ENCODE data around the gene HS2ST1.

The HS2ST1 gene

DNA sequence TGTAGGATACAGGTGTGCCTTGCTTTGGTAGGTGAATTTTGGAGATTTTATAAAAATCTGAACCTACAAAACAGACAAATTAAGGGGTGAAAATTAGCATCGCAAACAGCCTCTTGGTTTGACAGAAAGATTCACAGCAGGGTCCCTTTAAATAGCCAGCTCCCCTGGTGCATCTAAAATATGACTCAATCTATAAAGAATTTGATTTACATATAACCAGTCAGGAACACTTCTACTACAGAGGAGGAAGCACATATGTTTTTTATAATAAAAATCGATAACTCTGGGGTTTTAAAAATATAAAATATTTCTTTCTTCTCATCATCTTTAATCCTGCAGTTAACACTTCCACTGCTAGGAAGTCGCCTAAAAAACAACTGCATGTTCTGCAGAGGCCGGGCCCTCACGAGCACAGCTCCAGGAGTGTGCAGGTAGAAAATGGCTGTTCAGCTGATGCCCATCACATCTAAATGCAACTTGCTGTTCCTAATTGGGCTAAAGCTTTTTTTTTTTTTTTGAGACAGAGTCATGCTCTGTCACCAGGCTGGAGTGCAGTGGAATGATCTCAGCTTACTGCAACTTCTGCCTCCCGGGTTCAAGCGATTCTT, 203.4 kb downstream of the HS2ST1 start:
- no peak for DNase-seq

DNA sequence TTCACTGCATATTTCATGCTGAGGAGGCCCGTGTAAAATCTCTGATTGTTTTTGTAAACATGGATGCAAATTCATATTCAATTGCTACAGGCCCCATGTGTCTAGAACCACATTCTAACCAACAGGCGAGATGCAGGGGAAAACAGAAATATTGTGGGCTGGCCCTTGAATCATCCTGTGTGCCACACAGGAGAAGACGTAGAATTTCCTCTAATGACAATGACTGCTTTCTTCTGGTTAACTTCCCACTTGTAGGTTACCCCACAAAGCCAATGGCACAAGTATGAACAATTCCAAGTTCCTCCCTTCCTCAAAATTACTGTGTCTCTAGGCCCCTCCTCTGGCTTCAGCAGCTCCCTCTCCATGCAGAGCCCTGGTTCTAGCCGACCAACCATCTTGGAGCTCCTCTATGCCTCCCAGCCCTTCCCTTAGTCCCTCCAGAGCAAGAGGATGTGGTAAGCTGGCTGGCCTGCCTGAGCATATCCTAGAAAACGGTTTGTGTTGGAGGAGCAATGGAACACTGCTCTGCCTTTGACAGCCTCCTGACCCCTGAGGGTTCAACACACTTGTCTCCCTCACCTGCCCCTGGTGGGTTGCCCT, 205.2 kb downstream of the HS2ST1 start:
- no peak for DNase-seq

DNA sequence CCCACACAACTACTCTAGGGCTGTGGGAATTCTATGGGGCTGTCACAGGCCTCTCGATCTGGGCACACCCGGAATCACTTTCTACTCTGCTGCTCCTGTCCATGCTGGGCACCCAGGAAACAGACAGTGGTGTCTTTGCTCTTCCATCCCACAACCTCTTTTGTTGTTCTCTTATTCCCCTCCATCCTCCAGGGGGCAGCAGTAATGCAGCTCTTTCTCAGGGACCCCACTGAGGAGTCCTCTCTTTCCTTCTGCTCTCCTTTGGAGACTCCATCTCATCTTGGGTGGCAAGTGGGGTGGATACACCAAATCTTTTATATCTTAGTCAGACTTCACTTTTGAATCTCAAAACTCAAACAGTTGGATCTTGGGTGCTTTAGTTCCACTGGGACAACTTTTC, 206.3 kb downstream of the HS2ST1 start:
- no peak for DNase-seq

DNA sequence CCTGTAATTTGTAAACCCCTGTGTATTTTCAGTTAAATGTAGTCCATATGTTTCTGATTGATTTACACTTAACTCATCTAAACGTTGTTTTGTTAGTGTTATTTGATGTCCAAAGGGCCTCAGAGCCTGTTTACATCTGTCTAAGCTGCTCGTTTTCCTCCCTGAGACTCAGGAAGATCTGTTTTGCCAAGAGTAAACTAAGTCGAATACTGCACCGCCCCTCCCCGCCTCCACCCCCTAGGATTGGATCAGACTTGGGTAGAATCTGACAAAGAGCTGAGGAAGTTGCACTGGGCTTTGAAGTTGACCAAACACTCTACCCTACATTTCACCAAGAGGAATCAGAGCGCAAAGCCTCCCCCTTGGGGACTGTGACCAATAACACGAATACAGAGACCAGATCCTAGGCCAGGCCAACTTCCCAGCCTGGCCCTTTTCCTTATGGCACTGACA, 207.3 kb downstream of the HS2ST1 start:
- no peak for DNase-seq

DNA sequence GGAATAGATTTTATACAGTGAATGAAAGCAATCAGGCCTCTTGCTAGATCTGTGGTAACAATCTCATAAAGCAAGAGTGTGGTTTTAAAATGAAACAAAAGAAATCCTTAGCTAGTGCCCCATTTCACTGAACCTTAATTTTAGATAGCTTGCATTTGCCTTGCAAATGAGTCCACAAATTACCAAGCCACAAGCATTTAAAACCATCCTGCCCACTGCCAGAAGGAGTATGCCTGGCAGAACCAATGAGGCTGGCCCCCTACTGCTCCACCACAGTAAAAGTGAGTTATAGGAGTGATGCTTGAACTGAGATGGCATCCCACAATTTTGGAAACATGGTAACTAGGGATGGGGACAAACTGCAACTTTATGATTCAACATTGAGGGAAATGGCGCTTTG, 207.8 kb downstream of the HS2ST1 start:
- no peak for DNase-seq

DNA sequence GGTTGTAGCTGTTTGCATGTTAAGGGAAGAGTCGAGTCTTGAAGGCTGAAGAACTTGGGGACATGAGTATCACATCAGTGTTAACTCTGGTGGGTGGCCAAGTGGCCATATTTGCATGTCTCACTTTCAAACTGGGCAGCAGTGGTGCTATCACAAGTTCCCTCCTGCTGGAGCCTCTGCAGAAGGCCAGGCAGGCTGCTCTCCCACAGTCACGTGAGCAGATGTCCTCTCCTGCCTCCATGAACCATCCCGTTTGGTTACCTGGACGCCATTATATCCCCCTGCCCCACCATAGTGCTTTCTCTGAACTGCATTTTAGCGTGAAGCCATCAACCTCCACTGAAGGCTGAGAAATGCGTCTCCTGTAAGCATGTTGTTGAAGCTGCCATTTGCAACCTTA, 209.2 kb downstream of the HS2ST1 start:
- no peak for DNase-seq

DNA sequence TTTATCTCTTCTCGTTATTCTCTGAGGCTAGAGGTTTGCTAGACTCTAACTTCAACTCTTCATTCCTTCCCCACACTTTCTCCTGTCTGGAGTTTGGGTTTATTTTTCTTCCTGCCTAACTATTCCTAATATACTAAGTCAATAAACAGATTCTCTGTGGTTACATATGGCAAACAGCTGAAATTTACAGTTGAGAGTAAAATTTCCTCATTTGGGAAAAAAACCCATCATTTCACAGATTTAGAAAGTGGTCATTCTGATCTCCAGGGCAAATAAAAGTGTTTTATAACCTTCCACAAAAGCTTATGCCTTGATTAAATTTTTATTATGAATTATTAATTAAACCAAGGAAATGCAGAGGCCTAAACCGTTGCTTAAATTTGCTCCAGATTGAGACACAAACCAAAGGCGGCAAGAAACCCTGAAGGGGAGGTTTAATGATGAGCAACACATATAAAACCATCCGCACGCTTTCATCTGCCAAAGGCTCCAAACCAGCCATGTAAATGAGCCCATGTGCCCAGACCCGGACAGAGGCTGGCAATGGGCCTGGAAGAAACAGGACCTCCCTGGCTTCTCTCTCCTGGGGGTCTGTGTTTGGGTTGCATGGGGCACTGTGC, 212.6 kb downstream of the HS2ST1 start:
- no peak for DNase-seq

DNA sequence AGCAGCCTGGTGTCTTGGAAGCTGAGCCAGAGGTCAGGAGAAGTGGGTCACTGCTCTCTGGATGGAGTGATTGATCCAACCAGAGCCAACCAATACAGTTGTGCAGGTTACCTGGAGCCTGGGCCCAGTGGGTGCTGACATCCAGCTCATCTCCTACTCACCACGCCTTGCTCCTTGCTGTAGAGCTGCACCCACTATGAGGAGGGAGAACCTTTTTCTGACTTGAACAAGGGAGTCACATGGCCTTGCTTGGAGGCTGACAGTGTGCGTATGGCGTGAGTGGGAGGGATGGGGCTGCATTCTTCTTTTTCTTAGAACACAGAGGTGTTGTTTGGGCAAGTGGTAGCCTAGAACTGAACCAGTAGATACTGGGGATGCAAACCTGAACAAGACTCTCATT, 213.1 kb downstream of the HS2ST1 start:
- no peak for DNase-seq

DNA sequence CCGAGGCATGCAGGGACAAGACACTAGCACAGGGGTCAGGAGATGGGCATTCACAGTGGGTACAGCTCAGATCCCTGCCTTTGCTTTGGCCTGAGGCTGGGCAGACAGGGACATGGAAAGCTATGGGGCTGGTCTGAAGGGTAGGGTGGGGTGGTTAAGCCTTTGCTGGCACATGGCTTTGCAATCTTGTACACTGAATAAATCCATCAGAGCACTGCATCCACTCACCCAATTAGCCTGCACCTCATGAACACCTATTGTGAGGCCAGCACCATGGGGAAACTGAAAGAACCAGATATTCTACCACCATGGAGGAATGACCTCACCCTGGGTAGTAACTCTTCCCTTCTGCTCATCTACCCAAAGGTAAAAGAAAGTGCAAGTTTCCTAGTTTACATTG, 214.6 kb downstream of the HS2ST1 start:
- DNase-seq: no peak

DNA sequence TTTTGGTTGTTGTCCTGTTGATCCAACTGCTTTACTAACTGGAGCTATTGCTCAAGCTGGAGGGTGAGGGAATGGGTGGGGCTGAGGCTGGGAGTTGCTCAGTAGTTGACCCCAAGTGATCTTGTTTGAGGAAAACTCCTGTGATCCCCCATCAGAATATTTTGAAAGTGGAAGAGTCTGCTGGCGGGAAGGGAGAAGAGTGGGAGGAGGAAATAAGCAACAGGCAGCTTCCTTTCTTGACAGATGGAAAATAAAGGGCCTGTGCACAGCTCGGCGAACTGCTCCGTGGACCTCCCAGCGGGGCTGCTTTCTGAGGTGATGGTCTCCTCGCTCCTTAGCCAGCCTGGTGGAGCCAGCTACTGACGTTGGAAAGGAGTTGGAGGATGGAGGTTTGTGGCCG, 215.2 kb downstream of the HS2ST1 start:
- DNase-seq: no peak

DNA sequence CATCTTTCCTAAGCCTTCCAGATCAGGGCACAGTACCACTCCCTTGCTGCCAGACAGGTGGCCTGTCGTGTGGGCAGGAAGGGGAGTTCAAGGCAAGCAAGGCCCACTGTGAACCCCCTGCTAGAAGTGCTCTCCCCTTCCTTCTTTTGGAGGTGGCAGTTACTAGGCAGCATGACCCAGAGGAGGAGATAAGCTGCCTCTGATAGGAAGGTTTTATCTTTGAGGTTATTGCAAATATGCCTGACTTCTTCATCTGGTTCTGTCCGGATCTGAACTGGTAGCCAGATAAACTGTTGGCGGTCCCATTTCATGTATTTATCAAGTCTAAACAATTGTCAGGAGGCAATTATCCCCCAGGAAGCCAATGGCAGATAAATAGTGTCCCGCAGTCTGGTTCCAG, 216.0 kb downstream of the HS2ST1 start:
- no peak for DNase-seq

DNA sequence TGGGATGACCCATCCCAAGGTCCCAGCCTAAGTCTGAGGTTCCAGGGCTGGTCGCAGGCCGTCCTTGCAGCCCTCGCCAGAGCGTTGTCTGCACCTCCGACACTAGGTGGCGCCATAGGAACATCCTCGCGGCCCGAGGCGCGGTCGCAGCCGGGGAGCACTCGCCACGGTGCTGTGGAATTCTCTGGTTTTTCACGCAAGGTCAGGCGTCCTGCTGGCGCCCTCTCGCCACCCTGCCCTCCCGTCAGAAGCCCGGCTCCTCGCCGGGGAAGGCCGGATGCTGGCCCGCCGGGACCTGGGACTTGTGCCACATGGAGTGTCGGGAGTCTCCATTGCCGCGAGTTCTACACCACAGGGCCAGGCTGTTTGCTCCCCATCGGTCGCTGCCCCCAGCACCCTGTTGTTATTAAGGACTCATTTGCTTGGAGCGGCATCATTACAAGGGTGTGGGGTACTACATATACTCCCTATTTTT, 217.4 kb downstream of the HS2ST1 start:
- DNase-seq: no peak

DNA sequence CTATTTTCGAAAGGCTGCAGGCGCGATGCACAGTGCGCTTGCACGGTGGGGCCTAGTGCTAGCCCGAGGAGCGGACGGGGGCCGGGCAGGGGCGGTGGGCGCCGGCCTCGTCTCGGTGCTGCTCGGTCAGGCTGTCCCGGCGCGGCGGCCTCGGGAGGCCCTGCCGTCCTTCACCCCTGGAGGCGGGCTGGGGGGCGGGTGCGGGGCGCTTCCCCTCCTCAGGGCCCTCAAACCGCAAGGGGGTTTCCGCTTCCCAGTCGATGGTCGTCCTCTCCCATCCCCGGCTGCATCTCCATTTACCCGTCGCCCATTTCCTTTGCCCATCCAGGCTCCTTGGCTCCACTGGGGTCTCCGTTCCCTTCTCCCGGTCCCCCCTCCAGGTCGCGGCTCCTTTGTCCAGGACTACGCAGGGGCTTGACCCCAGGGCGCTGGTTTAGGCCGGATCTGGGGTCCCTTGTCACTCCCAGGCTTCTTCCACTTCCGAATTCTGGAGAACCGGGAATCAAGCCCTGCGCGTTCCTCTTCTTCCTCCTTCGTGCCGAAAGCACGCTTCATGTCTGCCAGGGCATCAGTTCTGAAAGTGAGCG, 217.9 kb downstream of the HS2ST1 start:
- DNase-seq: no peak

DNA sequence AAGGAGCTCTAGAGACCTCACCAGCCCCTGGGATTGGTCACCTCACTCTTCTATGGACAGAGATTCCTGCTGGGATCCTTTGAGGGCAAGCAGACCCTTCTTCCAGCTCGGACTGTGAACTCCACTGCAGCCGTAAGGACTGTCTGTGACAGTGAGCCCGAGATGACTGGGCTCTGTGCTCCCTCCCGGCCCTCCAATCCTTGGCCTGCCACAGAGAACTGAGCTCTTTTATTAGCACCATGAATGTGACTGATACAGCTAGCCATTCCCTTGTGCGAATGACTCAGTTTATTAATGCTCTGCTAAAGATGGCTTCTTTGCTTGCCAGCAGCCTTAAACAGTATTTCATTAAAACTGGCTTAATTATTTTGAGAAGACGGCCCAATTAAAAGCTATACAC, 219.6 kb downstream of the HS2ST1 start:
- no peak for DNase-seq

DNA sequence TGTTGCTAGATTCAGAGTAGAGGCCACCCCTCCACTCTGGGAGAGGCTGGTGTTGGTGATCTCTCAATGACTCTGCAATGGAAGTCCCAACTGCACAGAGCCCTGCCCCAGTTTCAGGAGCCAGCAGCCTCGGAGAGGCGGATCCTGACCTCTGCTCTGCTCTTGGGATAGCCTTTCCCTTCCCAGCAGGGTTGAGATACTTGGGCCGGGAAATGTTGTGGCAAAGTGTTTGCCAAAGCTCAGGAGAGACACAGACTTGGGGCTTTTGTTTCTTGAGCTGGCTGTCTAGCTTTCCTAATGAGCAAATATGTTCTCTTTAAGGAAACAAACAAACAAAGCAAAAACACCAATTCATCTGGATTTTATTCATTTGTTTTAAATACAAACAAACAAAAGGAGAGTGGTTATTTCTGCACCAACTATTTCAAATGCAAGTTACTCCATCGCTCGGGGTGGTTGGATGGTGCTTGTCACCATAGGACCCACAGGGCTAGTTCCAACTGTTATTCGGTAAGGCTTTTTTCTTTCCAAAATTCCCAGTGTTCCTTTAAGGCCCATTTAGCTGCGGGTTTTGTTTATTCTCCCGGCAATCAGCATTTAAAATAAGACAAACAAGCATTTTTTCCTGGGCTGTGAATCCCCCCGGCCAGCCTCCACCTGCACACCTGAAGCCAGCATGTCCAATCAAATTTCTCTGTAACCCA, 220.3 kb downstream of the HS2ST1 start:
- DNase-seq: no peak

DNA sequence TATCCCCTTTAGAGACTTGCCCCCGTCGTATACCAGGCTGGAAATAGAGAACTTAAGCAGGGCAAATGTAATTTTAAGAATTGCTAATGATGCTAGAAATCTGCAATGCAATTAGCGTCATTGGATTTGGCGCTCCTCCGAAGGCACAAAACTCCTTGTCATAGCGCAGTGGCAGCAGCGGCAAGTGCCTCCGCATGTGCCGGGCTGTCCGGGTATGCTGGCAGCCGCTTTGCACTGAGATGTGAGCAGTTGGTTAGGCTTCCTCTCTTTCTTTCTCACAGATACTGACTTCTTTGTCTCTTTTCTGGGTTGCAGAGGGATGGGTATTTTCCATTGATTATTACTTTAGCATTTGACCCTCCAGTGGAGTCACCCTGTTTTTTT, 220.9 kb downstream of the HS2ST1 start:
- no peak for DNase-seq

DNA sequence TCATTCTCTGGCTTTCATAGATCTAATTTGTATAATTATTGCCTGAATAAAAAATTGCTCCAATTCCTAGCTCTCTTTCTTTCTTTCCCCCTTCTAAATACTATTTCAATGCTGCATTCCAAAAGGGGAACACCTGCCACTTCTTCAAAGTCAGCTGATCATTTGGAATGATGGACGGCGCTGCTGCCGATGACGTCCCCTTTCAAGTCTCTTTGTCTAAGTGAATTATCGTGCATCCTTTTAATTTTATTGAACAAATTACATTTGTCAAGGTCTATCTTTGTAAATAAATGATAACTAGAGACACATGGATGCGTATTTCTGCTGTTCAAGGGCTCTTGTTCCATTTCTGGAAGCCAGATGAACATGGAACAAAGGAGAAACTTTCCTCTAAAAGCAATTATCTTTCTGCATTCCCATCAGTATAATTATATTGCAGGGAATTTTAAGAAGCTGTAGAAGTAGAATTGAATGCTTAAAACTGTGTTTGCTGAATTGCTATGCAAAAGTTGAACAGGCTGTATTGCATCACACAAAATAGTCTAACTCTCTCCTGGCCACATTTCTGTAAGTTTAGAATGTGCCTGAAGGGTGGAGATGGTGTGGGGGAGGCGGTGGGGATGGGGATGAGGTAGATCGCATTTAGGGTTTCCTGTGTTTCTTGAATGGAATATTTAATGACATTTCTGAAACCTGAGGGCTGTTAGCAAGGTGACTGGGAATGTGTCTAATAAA, 222.3 kb downstream of the HS2ST1 start:
- no peak for DNase-seq

DNA sequence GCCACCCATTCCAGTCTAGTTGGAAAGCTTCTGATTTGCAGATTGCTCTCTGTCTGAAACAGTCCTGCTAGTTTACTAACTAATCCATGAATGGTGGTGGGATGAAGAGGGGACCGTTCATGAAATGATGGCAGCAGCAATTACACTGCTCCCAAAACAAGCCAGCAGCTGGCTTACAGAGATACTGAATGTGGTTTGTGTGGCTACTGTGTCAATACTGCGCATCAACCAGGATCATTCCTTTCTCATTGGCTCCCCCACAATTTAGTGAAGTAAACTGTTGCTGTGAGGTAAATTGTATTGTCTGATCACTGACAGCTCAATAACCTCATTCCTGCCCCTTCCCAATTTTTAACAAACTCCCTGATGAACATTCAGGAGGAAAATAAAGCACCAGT, 222.9 kb downstream of the HS2ST1 start:
- DNase-seq: no peak

DNA sequence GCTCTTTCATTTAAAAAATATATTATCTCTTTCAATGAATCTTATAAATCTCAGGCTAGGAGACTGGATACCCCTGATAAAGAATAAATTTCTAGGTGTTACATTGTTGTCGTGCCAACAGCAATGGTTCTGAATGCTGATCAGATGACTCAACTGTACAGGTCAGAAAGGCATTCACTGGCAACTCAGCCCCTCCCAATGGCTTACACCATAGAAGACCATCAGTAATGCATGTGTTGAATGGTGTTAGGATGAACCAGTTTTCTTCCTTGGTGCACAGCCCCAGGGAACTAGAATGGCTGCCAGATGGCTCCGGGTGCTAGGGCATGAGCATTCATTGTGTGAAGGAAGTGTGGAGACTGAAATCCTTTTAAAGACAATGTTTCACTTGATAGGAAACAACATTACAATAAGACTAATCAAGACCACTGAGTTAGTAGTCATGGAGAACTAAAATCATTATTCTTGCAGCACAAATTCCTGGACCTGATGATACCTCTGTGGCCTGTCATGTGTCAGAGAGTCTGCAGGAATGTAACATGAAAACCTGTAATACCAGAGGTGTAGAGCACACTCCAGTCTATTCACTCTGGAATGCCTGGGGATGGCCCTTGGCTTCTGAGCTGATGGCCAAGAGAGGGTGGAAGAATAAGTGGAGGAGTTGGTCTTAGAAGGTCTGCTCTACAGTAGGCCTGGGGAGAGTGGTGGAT, 226.6 kb downstream of the HS2ST1 start:
- DNase-seq: no peak

DNA sequence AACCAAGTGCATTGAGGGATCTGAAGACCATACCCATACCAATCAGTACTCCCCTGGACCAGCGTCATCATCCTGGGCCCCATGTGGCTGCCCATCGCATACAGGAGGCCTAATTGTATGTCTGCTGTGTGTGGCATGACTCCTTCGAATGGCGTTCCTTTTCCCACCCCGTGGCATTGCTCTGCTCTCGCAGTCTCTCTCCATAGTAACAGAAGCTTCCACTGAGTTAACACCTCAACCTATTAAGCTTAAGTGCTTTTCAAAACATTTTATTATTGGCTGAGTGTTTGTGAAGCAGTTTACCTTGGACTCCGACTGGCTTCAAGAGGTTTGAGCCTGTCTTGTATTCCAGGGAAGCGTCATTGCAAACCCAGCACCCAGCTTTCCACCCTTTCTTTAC, 227.1 kb downstream of the HS2ST1 start:
- no peak for DNase-seq

DNA sequence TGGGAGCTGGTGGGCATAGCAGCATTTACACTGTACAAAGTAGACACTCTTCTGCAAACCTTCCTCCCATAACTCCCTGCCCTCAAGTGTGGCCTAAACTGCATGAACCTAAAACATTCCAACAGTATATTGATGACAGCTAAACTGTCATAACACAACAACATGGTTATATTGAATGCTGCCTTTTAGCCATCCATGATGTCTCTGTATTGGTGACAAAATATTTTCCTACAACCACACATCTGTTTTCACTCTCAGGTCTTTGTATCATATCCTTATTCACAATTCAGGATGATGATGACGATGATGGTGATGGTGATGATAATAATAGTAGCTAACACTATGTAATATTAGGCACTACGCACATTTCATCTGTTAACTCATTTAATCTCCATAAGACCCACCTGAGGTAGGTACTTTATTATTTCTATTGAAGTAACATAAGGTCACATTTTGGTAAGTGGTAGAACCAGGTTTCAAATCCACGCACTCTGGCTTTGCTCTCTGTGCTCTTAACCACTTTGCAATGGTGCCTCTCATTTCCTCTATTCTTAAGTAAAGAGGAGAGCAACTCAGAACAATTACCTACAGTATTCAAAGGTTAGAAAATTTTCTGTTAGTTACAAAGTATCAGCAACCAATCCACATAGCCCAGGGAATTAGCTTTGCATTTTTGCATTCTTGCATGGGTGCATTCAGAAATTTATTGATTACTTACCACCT, 229.1 kb downstream of the HS2ST1 start:
- DNase-seq: no peak
